ENCODE data around the gene APLN.

APLN gene

GRCh38 chrX:129642641-129643040 is 12.1 kb downstream of the APLN start (continued):
- TF ChIP-seq ZNF280C (tag by site-specific recombination; IDR thresholded peaks at IDR 0.05), result no peak
- no peak for TF ChIP-seq YY2 (tag by site-specific recombination; IDR thresholded peaks at IDR 0.05)
- TF ChIP-seq ZNF837 (tag by site-specific recombination; IDR thresholded peaks at IDR 0.05), result no peak
- no peak for TF ChIP-seq ZNF175 (tag by site-specific recombination; IDR thresholded peaks at IDR 0.05)
- no peak for TF ChIP-seq KLF17 (tag by site-specific recombination; IDR thresholded peaks at IDR 0.05)
- TF ChIP-seq ZNF354C (tag by site-specific recombination; IDR thresholded peaks at IDR 0.05; ENCODE audit: borderline replicate concordance, low read depth), result no peak
- TF ChIP-seq ZNF704 (tag by site-specific recombination; IDR thresholded peaks at IDR 0.05), result no peak
- no peak for TF ChIP-seq ZNF23 (tag by site-specific recombination; IDR thresholded peaks at IDR 0.05; ENCODE audit: borderline replicate concordance)

GRCh38 chrX:129641941-129642340 is 12.8 kb downstream of the APLN start:
- Histone ChIP-seq H3K9me3 (ENCODE audit: control insufficient read depth, insufficient read depth, low read depth, low read length) (no peaks in the 10 kb centered on the region), H3K4me3 (ENCODE audit: low read depth, low read length) (no peak overlapping the region), H3K4me1 (ENCODE audit: control insufficient read depth, insufficient read depth, low read length) (no peaks in the 10 kb centered on the region), H3K36me3 (ENCODE audit: control insufficient read depth in 2 of 2, insufficient read depth in 1 of 2, low read length in 2 of 2) (no peaks in the 10 kb centered on the region), H3K27ac (ENCODE audit: extremely low read depth, low read depth, low read length) (no peak overlapping the region)
- no peak for TF ChIP-seq ZNF843 (tag by site-specific recombination; IDR thresholded peaks at IDR 0.05)
- TF ChIP-seq MEIS1 (CRISPR knock-in tag; IDR thresholded peaks at IDR 0.05; ENCODE audit: borderline replicate concordance), result no peak
- TF ChIP-seq ZSCAN4 (tag by site-specific recombination; IDR thresholded peaks at IDR 0.05), result no peak
- TF ChIP-seq ZNF600 (tag by site-specific recombination; IDR thresholded peaks at IDR 0.05), result no peak
- no peak for TF ChIP-seq KLF16 (tag by site-specific recombination; IDR thresholded peaks at IDR 0.05)
- TF ChIP-seq GLI4 (tag by site-specific recombination; IDR thresholded peaks at IDR 0.05), result no peak
- no peak for TF ChIP-seq REST (tag by site-specific recombination; IDR thresholded peaks at IDR 0.05)
- no peak for TF ChIP-seq PRDM6 (tag by site-specific recombination; IDR thresholded peaks at IDR 0.05)
- no peak for TF ChIP-seq ZNF514 (tag by site-specific recombination; IDR thresholded peaks at IDR 0.05)
- no peak for TF ChIP-seq ZBTB11 (tag by site-specific recombination; conservative IDR thresholded peaks at IDR 0.05; ENCODE audit: low read depth)
- TF ChIP-seq PBX3 (CRISPR knock-in tag; IDR thresholded peaks at IDR 0.05), result no peak
- TF ChIP-seq ZNF548 (tag by site-specific recombination; IDR thresholded peaks at IDR 0.05), result no peak
- no peak for TF ChIP-seq EGR2 (tag by site-specific recombination; IDR thresholded peaks at IDR 0.05; ENCODE audit: low read depth)
- POLR2A ChIA-PET, result interaction anchor here (1.1 kb wide), 1 partner anchor 13 kb away, joined by 4 read pairs; the partner anchor contains the start of gene APLN
- CTCF ChIA-PET, result interaction anchor here (1.4 to 7.5 kb wide), 2 partner anchors 84 to 419 kb away, joined by 4 to 154 read pairs; no protein-coding TSS in a partner anchor
